LNCaP clone FGC (cell line): ENCODE data around the gene WDFY3.

Experiments used
- DNase-seq: peaks from one replicate; pipeline ENCODE4 v3.0.0-alpha.2; 2011; ENCODE audit warnings: low read depth
- H3K4me3 ChIP-seq: 2 replicates; pipeline ENCODE4 v1.5.1; 2011; ENCODE audit warnings: mild to moderate bottlenecking, low read depth, low read length, control low read depth
- CTCF ChIP-seq: IDR thresholded peaks from 2 replicates; pipeline ENCODE4 v1.5.1; 2012; ENCODE audit warnings: mild to moderate bottlenecking; ENCODE audit not compliant: control insufficient read depth, insufficient read depth; ENCODE audit errors: extremely low read depth

Gene WDFY3

GRCh38 chr4:84924434-84924833 lies 42.1 kb downstream of the WDFY3 start:
- TF ChIP-seq CTCF: no peak
- H3K4me3 ChIP-seq: no peak overlapping the region
- DNase-seq: peak; percentile 74

DNA sequence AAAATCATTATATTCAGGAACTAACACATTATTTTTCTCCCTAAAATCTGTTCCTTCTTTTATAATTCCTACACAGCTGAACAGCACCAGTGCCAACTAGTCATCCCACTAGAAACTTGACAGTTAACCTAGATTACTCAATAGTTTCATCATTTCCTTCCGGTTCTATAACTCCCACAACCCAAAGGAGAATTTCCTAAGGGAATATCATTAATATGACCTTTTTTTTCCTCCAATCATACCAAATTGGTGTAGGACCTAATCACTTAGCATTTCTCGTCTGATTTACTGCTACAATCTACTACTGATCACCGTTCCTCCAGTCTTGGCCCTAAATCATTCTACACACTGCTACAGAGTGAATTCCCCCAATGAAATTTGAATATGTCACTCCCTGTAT lies 45.9 kb downstream of the WDFY3 start:
- no peak for TF ChIP-seq CTCF
- no peak overlapping the region for H3K4me3 ChIP-seq
- no peak for DNase-seq

DNA sequence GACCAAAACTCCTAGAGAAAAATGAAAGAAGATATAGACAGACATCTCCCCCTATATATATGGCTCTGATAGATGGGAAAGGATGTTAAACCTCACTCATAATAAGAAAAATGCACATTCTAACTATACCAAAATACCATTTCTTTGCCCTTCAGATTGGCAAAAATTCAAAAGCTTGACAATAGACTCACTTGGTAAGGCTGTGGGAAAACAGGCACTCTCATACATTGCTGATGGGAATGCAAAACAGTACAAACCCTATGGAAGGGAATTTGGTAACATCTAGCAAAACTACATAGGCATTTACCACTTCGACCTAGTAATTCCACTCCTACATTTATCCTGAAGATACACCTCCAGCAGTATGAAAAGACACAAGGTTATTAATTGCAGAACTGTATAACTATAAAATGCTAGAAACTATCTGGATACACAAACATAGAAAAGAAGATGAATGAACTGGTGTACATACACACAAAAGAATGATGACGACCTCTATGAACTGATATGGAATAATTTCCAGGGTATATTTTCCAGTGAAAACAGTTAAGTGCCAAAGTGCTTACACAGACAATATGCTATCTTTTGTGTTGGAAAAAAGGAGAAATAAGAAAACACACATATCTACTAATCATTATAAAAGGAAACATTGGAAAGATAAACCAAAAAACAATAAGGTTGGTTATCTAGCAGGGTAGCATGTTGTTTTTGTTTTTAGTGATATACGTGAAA lies 48.5 kb downstream of the WDFY3 start:
- DNase-seq: no peak
- no peak for TF ChIP-seq CTCF
- H3K4me3 ChIP-seq: no peak overlapping the region

- DNase-seq: no peak
- TF ChIP-seq CTCF: no peak
- no peak overlapping the region for H3K4me3 ChIP-seq
Observed at GRCh38 chr4:84917086-84917821, 49.2 kb downstream of the WDFY3 start.

DNA sequence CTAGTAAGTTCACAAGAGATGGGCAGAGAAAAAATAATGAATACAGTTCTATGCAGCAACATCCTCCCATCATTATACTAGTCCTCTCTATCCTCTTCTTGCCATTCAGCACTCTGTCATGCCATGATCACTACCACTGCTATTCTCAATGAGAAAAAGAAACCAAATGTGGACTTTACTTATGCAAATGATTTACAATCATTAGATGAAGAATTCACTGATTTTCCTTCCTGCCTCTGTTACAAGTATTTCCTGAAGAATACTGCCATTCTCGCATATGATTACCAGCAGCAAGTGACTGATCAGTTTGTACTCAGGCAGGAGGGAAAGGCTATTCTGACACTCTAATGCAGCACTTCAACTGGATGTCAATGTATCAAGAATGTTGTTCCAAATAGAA lies 50.3 kb downstream of the WDFY3 start:
- no peak for TF ChIP-seq CTCF
- H3K4me3 ChIP-seq: no peak overlapping the region
- no peak for DNase-seq

GRCh38 chr4:84915396-84915780 lies 51.1 kb downstream of the WDFY3 start:
- DNase-seq: peak; percentile 75
- no peak overlapping the region for H3K4me3 ChIP-seq
- TF ChIP-seq CTCF: no peak
